Measurements from ENCODE around the gene MYLK. TPM values are rescaled to one million over a fixed set of nuclear protein-coding genes. Genes with fewer than 3 reads are reported as not detected.

Gene MYLK
- total RNA-seq, 1 donor from 2014 or later: 20.1 TPM

GRCh38 chr3:123833398-123833785 lies 50.7 kb downstream of the MYLK start:
- DNase-seq (ENCODE audit: low read depth, low spot score): no peak
- Mint-ChIP-seq H3K9me3 (peaks cover 9% of the 10 kb centered on the region), H3K4me3 (no peak overlapping the region), H3K36me3 (ENCODE audit: low read depth) (peaks cover 17% of the 10 kb centered on the region), H3K27ac (ENCODE audit: unreplicated experiment) (no peak overlapping the region), H3K4me1 (no peaks in the 10 kb centered on the region), H3K27me3 (ENCODE audit: low read depth) (no peaks in the 10 kb centered on the region)
- TF ChIP-seq, protein P1, sequence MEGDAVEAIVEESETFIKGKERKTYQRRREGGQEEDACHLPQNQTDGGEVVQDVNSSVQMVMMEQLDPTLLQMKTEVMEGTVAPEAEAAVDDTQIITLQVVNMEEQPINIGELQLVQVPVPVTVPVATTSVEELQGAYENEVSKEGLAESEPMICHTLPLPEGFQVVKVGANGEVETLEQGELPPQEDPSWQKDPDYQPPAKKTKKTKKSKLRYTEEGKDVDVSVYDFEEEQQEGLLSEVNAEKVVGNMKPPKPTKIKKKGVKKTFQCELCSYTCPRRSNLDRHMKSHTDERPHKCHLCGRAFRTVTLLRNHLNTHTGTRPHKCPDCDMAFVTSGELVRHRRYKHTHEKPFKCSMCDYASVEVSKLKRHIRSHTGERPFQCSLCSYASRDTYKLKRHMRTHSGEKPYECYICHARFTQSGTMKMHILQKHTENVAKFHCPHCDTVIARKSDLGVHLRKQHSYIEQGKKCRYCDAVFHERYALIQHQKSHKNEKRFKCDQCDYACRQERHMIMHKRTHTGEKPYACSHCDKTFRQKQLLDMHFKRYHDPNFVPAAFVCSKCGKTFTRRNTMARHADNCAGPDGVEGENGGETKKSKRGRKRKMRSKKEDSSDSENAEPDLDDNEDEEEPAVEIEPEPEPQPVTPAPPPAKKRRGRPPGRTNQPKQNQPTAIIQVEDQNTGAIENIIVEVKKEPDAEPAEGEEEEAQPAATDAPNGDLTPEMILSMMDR (conservative IDR thresholded peaks at IDR 0.05): no peak

- Mint-ChIP-seq H3K4me1 (no peaks in the 10 kb centered on the region), H3K27me3 (ENCODE audit: low read depth) (no peaks in the 10 kb centered on the region), H3K4me3 (no peak overlapping the region), H3K27ac (ENCODE audit: unreplicated experiment) (no peak overlapping the region), H3K9me3 (peaks cover 14% of the 10 kb centered on the region), H3K36me3 (ENCODE audit: low read depth) (peaks cover 17% of the 10 kb centered on the region)
- DNase-seq (ENCODE audit: low read depth, low spot score): no peak
- TF ChIP-seq, protein P1 (conservative IDR thresholded peaks at IDR 0.05): no peak
Measured at GRCh38 chr3:123832692-123833397, 51.3 kb downstream of the MYLK start.

DNA sequence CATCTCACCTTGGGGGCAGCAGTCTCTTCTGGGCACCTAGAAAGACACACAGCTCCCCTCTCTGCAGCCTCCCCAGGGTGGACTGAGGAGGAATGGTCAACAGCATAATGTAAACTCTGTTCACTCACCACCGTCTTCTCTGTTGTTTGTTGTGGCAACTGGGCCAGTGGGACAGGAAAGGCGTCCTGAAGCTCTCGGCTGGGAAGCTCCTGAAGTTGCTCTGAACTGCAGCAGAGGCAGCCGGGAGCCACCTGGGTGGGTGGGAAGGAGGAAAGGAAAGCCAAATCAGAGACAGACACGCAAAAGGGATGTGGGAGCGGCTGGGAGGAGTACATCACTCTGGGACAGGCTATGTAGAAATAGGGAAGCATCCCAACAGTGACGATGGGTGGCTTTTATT lies 52.7 kb downstream of the MYLK start:
- DNase-seq (ENCODE audit: low read depth, low spot score): no peak
- Mint-ChIP-seq H3K36me3 (ENCODE audit: low read depth) (peaks cover 27% of the 10 kb centered on the region), H3K4me1 (no peaks in the 10 kb centered on the region), H3K27me3 (ENCODE audit: low read depth) (no peaks in the 10 kb centered on the region), H3K4me3 (no peak overlapping the region), H3K9me3 (peaks cover 24% of the 10 kb centered on the region), H3K27ac (ENCODE audit: unreplicated experiment) (peak overlapping the region; percentile 40)
- TF ChIP-seq, protein P1 (conservative IDR thresholded peaks at IDR 0.05): no peak

DNA sequence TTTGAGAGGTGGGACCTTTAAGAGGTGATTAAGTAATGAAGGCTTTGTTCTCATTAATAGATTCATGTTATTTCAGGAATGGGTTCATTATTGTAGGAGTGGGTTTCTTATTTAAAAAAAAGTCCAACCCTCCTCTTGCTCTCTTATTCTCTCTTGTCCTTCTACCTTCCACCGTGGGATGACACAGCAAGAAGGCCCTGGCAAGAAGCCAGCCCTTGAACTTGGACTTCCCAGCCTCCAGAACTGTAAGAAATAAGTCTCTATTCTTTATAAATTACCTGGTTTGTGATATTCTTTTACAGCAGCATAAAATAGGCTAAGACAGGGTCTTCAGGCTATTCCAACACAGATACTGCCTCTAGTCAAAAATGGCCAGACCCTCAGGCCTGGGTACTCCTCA lies 62.2 kb downstream of the MYLK start:
- Mint-ChIP-seq H3K36me3 (ENCODE audit: low read depth) (peaks cover 17% of the 10 kb centered on the region), H3K27ac (ENCODE audit: unreplicated experiment) (no peak overlapping the region), H3K9me3 (peaks cover 12% of the 10 kb centered on the region), H3K4me3 (no peak overlapping the region), H3K4me1 (peaks cover 14% of the 10 kb centered on the region), H3K27me3 (ENCODE audit: low read depth) (no peaks in the 10 kb centered on the region)
- no peak for DNase-seq (ENCODE audit: low read depth, low spot score)
- TF ChIP-seq, protein P1 (conservative IDR thresholded peaks at IDR 0.05): no peak

DNA sequence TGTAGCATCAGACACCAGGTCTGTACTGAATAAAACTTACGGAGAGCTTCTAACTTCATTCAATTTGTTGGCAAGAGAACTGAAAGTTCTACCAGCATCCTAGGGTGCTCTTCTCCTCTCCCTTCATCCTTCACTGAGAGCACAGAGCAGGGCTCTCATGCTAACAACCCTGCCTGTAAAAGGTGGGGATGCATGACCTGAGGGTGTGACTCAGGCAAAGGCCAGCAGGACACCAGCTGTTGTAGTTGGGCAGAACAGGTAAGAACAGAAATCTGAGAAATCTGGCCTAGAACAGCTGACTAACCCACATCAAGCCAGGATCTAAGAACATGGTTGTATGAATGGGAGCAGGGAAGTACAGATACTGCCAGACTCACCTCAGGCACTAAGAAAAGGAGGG lies 64.2 kb downstream of the MYLK start:
- no peak for DNase-seq (ENCODE audit: low read depth, low spot score)
- TF ChIP-seq, protein P1 (conservative IDR thresholded peaks at IDR 0.05): no peak
- peaks cover 8% of the 10 kb centered on the region for H3K36me3 Mint-ChIP-seq (ENCODE audit: low read depth)

More for the DNA sequence above, 64.2 kb downstream of the MYLK start:
- no peak overlapping the region for H3K4me3 Mint-ChIP-seq
- H3K4me1 Mint-ChIP-seq: peaks cover 14% of the 10 kb centered on the region
- H3K9me3 Mint-ChIP-seq: peaks cover 10% of the 10 kb centered on the region
- no peaks in the 10 kb centered on the region for H3K27me3 Mint-ChIP-seq (ENCODE audit: low read depth)
- no peak overlapping the region for H3K27ac Mint-ChIP-seq (ENCODE audit: unreplicated experiment)

Data from neural crest cell (in vitro differentiated cells).